Mesodermal cell (in vitro differentiated cells): ENCODE results near the gene MAST4.

ENCODE experiments used
- H3K27ac ChIP-seq: 2 replicates; pipeline ENCODE4 v1.7.0; 2013; ENCODE audit warnings: mild to moderate bottlenecking, low read depth, low read length, moderate library complexity; ENCODE audit not compliant: severe bottlenecking
- H3K36me3 ChIP-seq: 2 replicates; pipeline ENCODE4 v1.7.1; 2013; ENCODE audit warnings: mild to moderate bottlenecking, low read length, moderate library complexity; ENCODE audit not compliant: control insufficient read depth, insufficient read depth
- H3K4me1 ChIP-seq: one replicate; pipeline ENCODE4 v1.7.1; 2013; ENCODE audit warnings: mild to moderate bottlenecking, low read length; ENCODE audit not compliant: insufficient read depth, control insufficient read depth, poor library complexity, severe bottlenecking
- H3K4me3 ChIP-seq: 2 replicates; pipeline ENCODE4 v1.7.0; 2013; ENCODE audit warnings: low read length, control low read depth, mild to moderate bottlenecking; ENCODE audit not compliant: insufficient read depth, poor library complexity, severe bottlenecking; ENCODE audit errors: extremely low read depth
- H3K9me3 ChIP-seq: 2 replicates; pipeline ENCODE4 v1.7.1; 2013; ENCODE audit warnings: mild to moderate bottlenecking, low read length, moderate library complexity; ENCODE audit not compliant: control insufficient read depth
- WGBS, 2 experiments: methylation state at CpG; one replicate each; pipeline ENCODE4 v1.1.5; 2013; ENCODE audit warnings: missing lambda C conversion rate in 2 of 2; ENCODE audit not compliant: insufficient coverage in 2 of 2; 5-methylcytosine and 5-hydroxymethylcytosine counted together

MAST4 gene

GRCh38 chr5:66908230-66908629, 312.0 kb downstream of the MAST4 start:
- Histone ChIP-seq H3K4me3 (no peak overlapping the region), H3K9me3 (no peaks in the 10 kb centered on the region), H3K36me3 (no peaks in the 10 kb centered on the region), H3K27ac (no peak overlapping the region), H3K4me1 (peaks cover 3% of the 10 kb centered on the region)
- no CpG with 5 or more reads among the region's 1 CpG for WGBS, 2 experiments

- no peaks in the 10 kb centered on the region for H3K36me3 ChIP-seq
- 100% methylated on average over 1 to 2 of the region's 3 CpGs for WGBS, 2 experiments
- no peaks in the 10 kb centered on the region for H3K4me1 ChIP-seq
- no peak overlapping the region for H3K4me3 ChIP-seq
- H3K27ac ChIP-seq, result no peak overlapping the region
- no peaks in the 10 kb centered on the region for H3K9me3 ChIP-seq
Measured at GRCh38 chr5:66909364-66909763, 313.2 kb downstream of the MAST4 start.

- no peak overlapping the region for H3K4me3 ChIP-seq
- no peaks in the 10 kb centered on the region for H3K9me3 ChIP-seq
- no peaks in the 10 kb centered on the region for H3K36me3 ChIP-seq
- H3K27ac ChIP-seq, result no peak overlapping the region
- no peaks in the 10 kb centered on the region for H3K4me1 ChIP-seq
Measured at GRCh38 chr5:66912787-66913186, 316.6 kb downstream of the MAST4 start.

GRCh38 chr5:66915531-66915930, 319.3 kb downstream of the MAST4 start:
- Histone ChIP-seq H3K4me3 (no peak overlapping the region), H3K4me1 (no peaks in the 10 kb centered on the region), H3K27ac (no peak overlapping the region), H3K9me3 (no peaks in the 10 kb centered on the region), H3K36me3 (no peaks in the 10 kb centered on the region)
- WGBS, 2 experiments, result 85 to 100% methylated on average over 4 to 5 of the region's 7 CpGs

- no peak overlapping the region for H3K27ac ChIP-seq
- 85 to 96% methylated on average over 4 to 5 of the region's 5 CpGs for WGBS, 2 experiments
- H3K9me3 ChIP-seq, result no peaks in the 10 kb centered on the region
- H3K4me3 ChIP-seq, result no peak overlapping the region
- no peaks in the 10 kb centered on the region for H3K4me1 ChIP-seq
- H3K36me3 ChIP-seq, result peaks cover 3% of the 10 kb centered on the region
Measured at GRCh38 chr5:66922881-66923280, 326.7 kb downstream of the MAST4 start.

- no peaks in the 10 kb centered on the region for H3K9me3 ChIP-seq
- no peak overlapping the region for H3K27ac ChIP-seq
- no peak overlapping the region for H3K4me3 ChIP-seq
- peaks cover 3% of the 10 kb centered on the region for H3K36me3 ChIP-seq
- no CpG with 5 or more reads among the region's 1 CpG for WGBS, 2 experiments
- H3K4me1 ChIP-seq, result no peaks in the 10 kb centered on the region
Measured at GRCh38 chr5:66923457-66923856, 327.3 kb downstream of the MAST4 start.

- no peak overlapping the region for H3K4me3 ChIP-seq
- peaks cover 3% of the 10 kb centered on the region for H3K36me3 ChIP-seq
- no peak overlapping the region for H3K27ac ChIP-seq
- no peaks in the 10 kb centered on the region for H3K4me1 ChIP-seq
- no peaks in the 10 kb centered on the region for H3K9me3 ChIP-seq
Measured at GRCh38 chr5:66923922-66924321, 327.7 kb downstream of the MAST4 start.

- Histone ChIP-seq H3K36me3 (no peaks in the 10 kb centered on the region), H3K4me1 (no peaks in the 10 kb centered on the region), H3K27ac (no peak overlapping the region), H3K9me3 (no peaks in the 10 kb centered on the region), H3K4me3 (no peak overlapping the region)
Measured at GRCh38 chr5:66927140-66927539, 330.9 kb downstream of the MAST4 start.

GRCh38 chr5:66929281-66929680, 333.1 kb downstream of the MAST4 start:
- Histone ChIP-seq H3K27ac (no peak overlapping the region), H3K9me3 (no peaks in the 10 kb centered on the region), H3K36me3 (no peaks in the 10 kb centered on the region), H3K4me1 (no peaks in the 10 kb centered on the region), H3K4me3 (no peak overlapping the region)
- 88 to 93% methylated on average over 1 of the region's 1 CpG for WGBS, 2 experiments

- Histone ChIP-seq H3K9me3 (no peaks in the 10 kb centered on the region), H3K4me3 (no peak overlapping the region), H3K27ac (no peak overlapping the region), H3K36me3 (no peaks in the 10 kb centered on the region), H3K4me1 (no peaks in the 10 kb centered on the region)
- WGBS, 2 experiments, result 87 to 100% methylated on average over 1 to 2 of the region's 2 CpGs
Measured at GRCh38 chr5:66929995-66930394, 333.8 kb downstream of the MAST4 start.

GRCh38 chr5:66931651-66932050, 335.5 kb downstream of the MAST4 start:
- 100% methylated on average over 1 to 2 of the region's 5 CpGs for WGBS, 2 experiments
- no peaks in the 10 kb centered on the region for H3K36me3 ChIP-seq
- no peaks in the 10 kb centered on the region for H3K9me3 ChIP-seq
- no peak overlapping the region for H3K27ac ChIP-seq
- no peak overlapping the region for H3K4me3 ChIP-seq
- H3K4me1 ChIP-seq, result no peaks in the 10 kb centered on the region

- H3K27ac ChIP-seq, result no peak overlapping the region
- no peaks in the 10 kb centered on the region for H3K4me1 ChIP-seq
- H3K36me3 ChIP-seq, result no peaks in the 10 kb centered on the region
- H3K4me3 ChIP-seq, result no peak overlapping the region
- WGBS, 2 experiments, result 82 to 85% methylated on average over 2 of the region's 3 CpGs
- no peaks in the 10 kb centered on the region for H3K9me3 ChIP-seq
Measured at GRCh38 chr5:66932457-66932856, 336.3 kb downstream of the MAST4 start.
